ENCODE data around the gene PLK3. TPM values are rescaled to one million over a fixed set of nuclear protein-coding genes. Genes with fewer than 3 reads are reported as not detected.

Gene PLK3
- total and polyA plus RNA-seq, 10 of the 15 experiments (the other 5 are each of a cell fraction or from before 2014, with no cell fraction given), result 1.5 to 23.2 (median 12.1) TPM

DNA sequence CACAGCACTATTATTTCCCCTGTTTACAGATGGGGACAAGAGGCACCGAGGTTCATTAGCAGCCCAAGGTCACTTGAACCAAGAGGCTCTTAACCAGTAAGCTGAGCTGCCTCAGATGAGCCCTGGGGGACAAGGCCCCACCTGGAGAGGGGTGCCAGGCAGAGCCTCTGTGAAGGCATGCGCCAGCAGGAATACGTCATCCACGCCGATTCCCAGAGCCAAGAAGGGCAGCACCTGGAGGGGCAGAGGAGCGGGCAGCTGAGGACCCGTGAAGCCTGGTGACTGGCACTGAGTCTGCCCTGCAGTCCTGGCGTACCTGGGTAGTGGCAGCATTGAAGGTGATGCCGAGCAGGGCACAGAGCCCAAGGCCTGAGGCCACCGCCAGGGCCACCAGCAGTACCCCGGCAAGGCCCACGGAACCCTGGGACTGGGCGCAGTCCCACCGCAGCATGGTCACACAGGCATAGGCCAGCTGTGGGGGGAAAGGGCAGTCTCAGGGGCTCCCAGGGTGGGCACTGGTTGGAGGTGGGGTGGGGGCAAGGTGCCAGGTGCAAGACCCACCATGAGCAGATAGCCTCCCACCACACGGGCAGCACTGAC is 28.8 kb downstream of the PLK3 start (continued):
- TF ChIP-seq, protein P1, sequence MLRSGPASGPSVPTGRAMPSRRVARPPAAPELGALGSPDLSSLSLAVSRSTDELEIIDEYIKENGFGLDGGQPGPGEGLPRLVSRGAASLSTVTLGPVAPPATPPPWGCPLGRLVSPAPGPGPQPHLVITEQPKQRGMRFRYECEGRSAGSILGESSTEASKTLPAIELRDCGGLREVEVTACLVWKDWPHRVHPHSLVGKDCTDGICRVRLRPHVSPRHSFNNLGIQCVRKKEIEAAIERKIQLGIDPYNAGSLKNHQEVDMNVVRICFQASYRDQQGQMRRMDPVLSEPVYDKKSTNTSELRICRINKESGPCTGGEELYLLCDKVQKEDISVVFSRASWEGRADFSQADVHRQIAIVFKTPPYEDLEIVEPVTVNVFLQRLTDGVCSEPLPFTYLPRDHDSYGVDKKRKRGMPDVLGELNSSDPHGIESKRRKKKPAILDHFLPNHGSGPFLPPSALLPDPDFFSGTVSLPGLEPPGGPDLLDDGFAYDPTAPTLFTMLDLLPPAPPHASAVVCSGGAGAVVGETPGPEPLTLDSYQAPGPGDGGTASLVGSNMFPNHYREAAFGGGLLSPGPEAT (IDR thresholded peaks at IDR 0.05; ENCODE audit: low read depth), result no peak
- TF ChIP-seq, protein P2, sequence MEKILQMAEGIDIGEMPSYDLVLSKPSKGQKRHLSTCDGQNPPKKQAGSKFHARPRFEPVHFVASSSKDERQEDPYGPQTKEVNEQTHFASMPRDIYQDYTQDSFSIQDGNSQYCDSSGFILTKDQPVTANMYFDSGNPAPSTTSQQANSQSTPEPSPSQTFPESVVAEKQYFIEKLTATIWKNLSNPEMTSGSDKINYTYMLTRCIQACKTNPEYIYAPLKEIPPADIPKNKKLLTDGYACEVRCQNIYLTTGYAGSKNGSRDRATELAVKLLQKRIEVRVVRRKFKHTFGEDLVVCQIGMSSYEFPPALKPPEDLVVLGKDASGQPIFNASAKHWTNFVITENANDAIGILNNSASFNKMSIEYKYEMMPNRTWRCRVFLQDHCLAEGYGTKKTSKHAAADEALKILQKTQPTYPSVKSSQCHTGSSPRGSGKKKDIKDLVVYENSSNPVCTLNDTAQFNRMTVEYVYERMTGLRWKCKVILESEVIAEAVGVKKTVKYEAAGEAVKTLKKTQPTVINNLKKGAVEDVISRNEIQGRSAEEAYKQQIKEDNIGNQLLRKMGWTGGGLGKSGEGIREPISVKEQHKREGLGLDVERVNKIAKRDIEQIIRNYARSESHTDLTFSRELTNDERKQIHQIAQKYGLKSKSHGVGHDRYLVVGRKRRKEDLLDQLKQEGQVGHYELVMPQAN (conservative IDR thresholded peaks at IDR 0.05), result no peak
- TF ChIP-seq TCF12 (IDR thresholded peaks at IDR 0.05; ENCODE audit: low read depth, low read length) (no peak), HDGF (IDR thresholded peaks at IDR 0.05) (no peak), GATAD2B (conservative IDR thresholded peaks at IDR 0.05; ENCODE audit: low read depth) (no peak), IRF4 (IDR thresholded peaks at IDR 0.05; ENCODE audit: low read depth, low read length) (no peak), ZNF207 (IDR thresholded peaks at IDR 0.05; ENCODE audit: borderline replicate concordance) (no peak)

Measured in GM12878 (cell line).